Measurements from ENCODE around the gene ADAMTS18.
"Not testable (repeated sequence)": the region's sequence is repeated elsewhere in the genome, so short reads cannot be mapped to it uniquely, and the experiment has no call there.

ADAMTS18 gene

DNA sequence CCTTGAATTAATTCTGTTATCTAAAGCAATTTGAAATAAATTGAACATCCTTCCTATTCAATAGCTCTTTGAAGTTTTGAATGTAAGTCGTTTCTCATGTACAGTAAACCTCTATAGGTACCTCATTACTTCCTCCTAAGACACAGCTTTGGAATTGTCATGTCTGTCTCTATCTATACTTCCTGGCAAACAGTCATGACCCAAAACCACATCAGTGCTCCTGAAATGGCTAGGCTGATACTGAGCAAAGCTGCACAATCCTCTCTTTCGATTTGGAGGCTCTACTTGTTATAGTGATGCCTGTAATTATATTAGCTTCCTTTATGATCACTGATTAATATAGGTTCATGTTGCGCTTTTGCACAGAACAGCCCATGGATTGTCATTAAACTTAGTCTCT, 110.1 kb downstream of the ADAMTS18 start:
- DNase-seq: no peak

DNA sequence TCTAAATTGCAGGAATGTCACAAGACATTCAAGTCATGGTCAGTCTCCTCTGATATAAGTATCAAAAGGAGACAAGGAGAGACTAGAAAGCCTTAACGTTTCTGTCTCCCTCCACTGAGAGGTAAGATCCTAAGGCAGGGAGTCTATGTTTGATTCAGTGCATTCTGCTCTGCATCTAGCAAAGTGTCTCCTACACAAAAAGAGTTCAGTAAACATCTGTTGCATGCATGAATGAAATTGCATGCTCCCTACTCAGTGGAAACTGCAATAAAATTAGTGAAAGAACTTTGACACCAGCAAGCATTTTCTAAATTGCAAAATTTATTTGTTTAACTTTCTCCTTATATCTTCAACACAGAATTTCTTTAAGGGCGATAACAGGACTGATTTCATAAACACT, 111.1 kb downstream of the ADAMTS18 start:
- peak; percentile 2 for DNase-seq

DNA sequence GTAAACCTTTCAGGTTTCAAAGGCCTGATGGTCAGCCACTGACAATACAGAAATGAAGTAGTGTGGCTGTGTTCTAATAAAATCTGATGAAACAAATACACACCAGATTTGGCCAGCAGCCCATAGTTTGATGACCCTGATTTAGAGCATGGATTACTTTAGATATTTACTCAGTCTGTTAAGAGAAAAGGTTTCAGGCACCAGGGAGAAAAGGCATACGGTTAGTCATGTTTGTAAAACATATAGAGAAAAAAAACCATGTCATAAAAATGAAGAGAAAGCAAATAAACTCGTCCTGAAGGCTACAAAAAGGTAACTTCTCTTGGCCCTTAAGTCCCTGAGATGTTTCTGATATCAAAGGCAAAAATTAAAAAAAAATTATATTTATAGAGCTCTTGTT, 112.1 kb downstream of the ADAMTS18 start:
- peak; percentile 90 for DNase-seq

DNA sequence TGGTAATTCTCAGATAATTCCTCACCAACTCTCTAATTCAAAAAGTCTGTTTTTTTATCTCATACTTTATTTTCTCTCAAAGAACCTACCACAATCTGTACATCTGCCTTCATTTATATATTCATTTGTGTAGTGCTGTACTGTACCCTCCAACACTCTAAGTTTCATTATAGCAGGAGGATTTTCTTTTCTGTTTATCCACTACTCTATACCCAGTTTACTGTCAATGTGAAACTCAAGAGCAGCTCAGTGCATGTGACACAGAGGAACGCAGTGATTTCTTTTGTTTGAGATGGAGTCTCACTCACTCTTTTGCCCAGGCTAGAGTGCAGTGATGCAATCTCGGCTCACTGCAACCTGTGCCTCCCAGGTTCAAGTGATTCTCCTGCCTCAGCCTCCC, 117.8 kb downstream of the ADAMTS18 start:
- no peak for DNase-seq

DNA sequence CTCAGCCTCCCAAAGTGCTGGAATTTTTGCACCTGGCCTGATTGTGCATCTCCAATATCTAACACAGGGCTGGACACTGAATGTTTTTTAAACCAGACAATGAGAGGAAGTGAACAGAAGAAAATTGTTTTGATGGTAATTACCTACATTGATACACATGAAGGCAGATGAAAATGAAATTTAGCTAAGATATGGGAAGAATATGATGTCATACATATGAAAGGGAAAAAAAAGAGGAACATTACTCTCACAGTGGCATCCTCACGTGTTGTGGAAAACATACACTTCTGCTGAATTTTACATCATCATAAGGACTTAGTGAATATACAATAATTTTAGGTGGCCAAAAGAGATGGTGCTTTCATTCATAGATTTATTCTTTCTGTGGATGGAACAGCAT, 124.0 kb downstream of the ADAMTS18 start:
- DNase-seq: no peak

DNA sequence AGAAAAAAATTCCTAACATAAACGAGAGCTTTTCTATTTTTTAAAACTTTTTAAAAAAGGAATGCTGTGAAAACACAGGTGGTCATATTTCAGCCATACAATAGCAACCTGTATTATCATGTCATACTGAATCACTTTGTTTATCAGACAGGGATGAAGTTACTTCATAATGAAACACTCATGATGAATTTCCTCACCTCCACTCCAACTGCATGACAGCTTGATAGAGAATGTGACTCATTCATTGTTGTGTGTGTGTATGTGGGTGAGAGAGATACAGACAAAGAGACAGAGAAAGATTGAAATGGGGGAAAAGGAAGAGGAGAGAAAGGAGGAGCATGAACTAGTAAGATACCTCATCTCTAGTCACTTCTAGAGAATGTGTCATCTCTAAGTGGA, 126.7 kb downstream of the ADAMTS18 start:
- DNase-seq: no peak

DNA sequence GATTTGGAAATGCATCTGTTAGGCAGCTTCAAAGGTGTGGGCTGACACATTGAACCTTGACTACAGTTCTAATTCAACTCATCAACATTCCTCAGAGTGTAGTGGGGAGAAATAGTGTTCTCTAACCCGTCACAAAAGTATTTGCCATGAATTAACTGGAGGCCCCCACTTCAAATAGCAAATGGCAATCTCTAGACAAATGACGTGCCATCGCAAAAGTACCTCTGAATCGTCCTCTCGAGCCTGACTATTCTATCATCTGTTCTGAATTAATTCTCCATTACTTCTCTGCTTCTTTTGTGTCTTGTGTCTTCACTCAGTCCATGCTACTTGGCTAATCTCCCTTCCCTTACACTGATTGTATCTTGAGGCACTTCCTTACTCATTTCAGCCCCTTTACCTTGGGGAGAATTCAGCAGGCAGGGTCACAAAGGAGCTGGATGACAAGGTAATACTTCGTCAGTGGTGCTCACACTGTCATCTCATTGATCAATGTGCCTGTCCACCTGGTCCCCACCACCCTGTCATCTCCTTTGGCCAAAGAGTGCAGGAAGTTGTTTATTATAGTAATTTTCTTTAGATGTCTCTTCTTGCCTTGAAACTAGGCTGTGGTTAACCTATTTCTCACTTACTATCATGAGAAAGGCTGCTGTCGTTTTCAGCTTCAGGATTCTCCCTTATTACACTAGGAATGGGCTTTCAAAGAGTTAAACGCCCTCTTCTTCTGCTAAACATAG, 127.2 kb downstream of the ADAMTS18 start:
- no peak for DNase-seq

DNA sequence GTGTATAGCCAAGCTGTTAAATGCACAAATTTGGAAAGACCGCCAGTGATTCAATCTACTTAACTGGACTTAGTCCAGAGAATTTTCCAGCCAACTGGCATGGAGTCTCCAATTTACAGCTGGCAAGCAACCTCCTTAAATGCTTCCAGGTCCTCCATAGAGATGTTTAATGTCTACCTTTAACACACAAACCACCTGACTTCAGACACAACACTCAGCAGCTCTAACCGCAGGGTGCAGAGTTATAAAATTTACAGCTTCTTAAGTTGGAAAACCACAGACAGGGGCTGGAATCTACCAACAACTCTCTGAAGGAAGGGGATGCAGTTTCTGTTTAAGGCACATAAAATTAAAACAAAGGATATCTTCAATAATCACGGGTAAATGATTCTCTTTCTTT, 128.8 kb downstream of the ADAMTS18 start:
- no peak for DNase-seq

DNA sequence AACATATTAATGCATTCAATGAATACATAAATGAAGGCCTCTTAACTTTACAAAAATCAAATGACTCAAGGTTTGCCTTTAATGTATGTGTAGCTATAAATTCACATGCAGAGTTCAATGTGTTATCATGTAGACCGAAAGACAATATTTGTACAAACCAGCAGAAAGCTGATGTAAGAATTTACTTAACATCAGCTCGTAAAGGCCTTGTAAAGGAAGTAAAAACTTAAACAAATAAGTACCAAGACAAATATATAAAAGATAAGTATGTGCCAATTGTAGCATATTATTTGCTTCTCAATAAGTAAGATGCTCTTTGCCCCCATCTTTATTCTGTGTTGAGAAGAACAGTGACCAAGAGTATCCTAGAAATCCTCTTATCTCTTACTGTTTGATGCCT, 130.0 kb downstream of the ADAMTS18 start:
- no peak for DNase-seq

DNA sequence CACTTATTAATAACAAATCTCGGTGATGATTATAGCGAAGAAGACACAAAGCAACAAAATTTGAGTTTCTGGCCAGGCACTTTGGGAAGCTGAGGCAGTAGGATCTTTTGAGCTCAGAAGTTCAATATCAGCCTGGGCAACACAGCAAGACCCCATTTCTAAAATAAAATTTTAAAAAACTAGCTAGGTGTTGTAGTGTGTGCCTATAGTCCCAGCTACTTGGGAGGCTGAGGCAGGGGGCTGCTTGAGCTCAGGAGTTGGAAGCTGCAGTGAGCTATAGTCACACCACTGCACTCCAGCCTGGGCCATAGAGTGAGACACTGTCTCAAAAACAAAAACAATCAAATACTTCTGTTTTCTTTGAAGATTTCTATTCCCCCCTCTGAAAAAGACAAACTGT, 130.7 kb downstream of the ADAMTS18 start:
- no peak for DNase-seq

DNA sequence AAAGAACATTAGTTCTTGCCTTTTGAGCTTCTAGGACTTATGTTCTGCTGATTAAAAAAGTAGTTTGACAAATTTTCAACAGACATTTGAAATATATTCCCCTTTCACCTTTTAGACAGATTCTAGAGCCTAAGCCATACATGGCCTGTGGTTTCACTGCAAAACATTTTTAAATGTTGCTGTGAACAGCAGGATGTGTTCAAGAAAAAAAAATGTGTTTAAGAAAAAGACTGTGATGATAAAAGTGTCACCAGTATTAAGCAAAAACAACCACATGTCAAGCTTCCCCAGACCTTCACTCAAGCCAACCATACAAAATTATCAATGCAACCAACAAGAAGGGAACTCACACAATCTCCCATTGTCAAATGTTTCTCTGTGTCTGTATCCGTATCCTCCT, 132.2 kb downstream of the ADAMTS18 start:
- no peak for DNase-seq

DNA sequence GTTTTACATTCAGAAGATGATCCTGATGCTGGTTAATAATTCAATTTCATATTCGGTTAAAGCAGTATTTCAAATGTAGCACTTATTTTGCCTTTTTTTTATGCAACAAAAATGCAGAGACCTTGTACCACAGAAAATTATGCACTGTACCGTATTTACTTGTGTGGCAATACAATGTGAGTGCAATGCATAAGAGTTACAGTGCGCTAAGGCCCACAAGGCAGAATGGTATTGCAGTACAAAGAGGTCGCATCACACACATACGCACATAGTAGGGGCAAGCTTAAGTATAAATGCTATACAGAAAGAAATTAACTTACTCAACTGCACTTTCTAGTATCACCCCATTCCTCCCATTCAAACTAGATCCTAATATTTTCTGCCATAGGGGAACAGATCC, 132.6 kb downstream of the ADAMTS18 start:
- DNase-seq: no peak

DNA sequence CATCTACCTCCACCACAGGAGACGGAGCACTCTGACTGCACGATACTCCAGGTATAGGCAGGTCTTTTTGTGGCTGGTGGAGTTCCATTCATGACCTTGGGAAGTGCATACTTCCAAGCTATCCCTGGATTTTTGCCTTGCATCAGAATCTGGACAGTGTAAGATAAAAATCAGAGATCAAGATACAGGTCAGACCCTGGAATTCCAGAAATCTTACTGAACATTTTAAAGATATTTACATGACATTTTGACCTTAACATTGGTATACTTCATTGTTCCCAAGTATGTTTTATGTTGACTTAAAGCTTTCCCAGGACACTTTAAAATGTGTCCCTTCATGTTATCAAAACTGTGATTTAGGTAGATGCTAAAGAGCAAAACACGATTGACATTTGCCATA, 134.6 kb downstream of the ADAMTS18 start:
- no peak for DNase-seq

DNA sequence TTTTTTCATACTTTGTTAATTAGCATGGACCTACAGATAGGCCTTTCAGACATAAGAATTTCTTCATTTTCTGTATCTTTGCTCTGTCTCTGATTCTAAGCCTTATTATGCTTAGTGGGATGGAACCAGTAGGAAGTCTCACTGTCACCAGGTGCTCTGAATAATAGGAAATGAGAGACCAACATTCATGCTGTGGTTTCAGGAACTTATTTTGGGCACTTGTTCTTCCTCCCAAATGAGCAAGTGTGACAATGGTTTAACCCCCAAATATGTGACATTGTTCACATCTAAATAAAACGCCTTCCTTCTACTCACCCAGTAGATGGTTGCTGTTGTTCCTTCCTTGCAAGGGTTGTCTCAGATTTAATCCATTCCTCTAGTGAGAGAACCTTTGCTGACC, 135.4 kb downstream of the ADAMTS18 start:
- no peak for DNase-seq

DNA sequence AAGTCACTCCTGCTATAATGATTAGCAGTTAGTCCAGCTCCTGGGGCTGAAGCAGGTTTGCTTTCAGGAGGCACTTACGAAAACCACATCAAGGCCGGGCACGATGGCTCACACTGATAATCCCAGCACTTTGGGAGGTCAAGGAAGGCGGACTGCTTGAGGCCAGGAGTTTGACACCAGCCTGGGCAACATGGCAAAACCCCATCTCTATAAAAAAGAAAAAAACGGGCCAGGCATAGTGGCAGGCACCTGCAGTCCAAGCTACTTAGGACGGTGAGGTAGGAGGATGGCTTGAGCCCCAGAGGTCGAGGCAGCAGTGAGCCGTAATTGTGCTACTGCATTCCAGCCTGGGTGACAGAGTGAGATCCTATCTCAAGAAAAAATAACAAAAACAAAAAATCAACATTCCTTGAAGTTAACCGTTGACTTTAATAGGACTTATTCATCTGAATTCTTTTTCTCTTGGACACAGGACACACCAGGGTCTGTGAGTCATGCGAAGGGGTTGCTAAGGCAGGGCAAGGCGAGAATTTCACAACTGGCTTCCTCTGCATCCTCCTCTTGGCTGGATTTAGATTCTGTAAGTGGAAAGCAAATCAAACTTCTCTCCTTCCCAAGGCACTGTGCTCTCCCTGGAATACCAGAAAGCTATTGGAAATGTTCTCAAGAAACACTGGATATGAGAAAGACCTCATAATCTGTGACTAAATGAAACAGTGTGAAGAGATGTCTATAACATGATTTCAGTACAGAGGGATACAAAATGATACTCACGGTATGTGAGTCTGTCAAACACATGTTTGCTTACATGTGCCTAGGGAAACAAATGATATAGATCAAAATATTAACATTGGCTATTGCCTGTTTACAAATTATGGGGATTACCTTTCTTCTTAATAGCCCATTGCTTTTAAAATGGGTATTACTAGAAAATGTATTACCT, 136.1 kb downstream of the ADAMTS18 start:
- DNase-seq: no peak

DNA sequence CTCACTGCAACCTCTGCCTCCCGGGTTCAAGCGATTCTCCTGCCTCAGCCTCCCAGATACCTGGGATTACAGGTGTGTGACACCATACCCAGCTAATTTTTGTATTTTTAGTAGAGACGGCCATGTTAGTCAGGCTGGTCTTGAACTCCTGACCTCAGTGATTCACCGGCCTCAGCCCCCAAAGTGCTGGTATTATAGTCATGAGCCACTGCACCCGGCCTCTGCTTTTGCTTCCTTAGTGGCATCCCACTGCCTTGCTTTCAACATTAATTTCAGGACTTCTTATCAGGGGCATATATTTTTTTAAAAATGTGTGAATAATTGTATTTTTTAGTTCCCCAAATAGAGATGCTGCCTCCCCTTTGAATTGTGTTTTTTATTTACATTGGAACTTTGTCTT, 136.8 kb downstream of the ADAMTS18 start:
- DNase-seq: no peak

DNA sequence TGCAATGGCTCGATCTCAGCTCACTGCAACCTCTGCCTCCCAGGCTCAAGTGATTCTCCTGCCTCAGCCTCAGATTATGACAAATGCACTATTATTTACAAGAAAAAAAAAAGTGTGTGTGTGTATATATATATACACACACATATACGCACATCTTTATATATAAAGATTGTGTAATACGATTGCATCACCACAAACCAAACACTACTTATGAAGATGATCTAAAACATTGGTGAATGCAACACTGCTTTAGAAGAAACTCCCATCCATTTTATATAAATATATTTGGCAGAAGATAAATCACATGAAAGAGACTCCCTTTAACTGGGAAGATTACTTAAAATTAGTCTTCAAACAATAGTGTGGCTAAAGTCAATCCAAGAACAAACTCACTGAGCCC, 138.9 kb downstream of the ADAMTS18 start:
- no peak for DNase-seq

DNA sequence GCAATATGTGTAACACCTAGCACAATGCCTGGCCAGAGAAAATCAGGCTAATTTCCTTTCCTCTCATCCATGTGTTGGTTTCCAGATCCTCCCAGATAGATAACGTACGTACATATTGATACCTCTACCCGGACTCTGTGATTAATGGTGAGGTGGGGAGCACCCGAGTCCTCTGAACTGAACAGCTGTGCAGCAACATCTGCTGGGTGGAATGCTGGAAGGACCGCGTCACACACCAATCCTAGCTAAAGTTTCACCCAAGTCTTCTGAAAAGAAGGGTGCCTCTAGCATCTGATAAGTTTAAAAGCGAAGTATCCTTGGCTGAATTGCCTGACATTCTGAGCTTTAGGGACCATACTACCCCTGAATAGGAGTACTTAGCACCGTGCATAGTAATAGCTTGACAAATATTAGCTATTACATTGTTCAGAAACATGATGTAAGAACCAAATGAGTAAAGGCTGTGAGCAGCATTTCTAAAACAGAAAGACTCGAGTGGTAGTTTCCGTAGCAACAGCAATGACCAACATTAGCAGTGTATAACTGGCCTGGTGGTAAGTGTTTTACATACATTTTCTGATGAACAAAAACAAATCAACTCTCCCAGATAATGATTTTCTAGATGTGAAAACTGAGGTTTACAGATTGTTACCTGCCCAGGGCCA, 144.3 kb downstream of the ADAMTS18 start:
- peak; percentile 87 for DNase-seq

DNA sequence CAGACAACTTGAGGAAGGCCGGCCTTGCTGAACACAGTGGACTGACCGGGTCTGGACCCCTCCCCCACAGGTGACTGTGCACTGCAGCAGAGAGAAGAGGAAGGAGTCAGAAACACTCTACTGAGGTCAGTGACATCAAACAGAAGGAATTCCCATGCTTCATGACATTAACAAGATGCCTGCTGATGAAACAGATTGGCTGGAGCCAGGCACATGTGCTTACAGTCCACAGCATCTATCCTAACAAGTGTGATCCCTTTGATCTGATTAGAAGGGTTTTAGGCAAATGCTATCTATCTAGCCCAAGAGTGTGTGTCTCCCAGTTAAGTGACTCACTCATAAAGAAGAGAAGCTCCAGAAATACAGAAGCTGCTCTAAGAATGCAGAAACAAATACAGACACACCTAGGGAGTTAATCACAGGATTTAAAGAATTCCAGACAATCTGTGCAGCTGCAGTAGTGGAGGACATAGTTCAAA, 145.5 kb downstream of the ADAMTS18 start:
- DNase-seq: no peak

DNA sequence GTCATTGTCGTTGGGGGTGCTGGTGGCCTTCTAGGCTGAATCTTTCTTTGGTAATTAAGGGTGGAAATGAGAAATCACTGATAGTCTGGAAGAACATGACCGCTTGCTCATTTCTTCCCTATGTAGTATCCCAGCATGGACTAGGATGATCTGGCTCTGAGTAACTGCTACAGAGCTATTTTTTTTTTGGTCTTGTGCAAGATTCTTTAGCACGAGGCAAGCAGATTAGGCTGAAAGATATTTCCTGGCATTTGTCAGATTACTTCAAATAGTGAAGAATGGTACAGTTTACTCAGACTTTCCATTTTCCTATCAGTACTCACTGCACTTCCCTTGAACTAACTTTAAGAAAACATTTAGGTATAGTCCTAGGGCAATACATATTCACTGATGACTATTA, 146.6 kb downstream of the ADAMTS18 start:
- no peak for DNase-seq

DNA sequence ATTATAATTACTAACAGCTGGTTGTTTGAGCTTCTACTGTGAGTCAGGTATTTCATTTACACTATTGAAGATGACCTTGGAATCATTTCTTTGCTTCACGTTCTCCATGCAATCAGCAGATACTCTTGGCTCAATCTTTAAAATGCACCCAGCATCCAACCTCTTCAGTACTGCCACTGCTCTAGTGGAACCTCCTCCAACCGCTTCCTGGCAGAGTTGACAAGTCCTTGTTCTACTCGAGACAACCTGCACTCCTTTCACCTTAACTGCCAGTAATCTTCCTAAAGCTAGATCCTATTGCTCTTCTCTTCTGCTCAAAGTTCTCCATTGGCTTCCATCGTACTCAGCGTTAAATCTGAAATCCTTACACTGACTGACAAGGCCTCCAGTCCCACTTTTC, 149.2 kb downstream of the ADAMTS18 start:
- DNase-seq: no peak

DNA sequence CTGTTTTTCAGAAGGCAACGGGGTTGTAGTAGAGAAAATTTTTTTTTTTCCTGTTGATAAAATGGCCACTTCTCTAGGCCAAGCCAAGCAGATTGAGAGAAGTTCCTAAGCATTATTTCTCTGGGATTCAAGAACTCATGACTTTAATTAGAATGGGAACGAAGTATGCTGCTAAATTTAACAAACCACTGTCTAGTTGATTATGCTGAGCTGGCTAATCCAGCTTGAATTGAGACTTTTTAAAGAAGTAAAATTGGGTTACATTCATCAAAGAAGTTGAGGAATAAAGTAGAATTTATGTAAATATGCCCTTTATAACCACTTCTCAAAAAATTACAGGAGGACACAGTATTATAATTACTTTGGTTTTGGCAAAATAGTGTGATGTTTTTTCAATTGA, 152.5 kb downstream of the ADAMTS18 start:
- DNase-seq: no peak

DNA sequence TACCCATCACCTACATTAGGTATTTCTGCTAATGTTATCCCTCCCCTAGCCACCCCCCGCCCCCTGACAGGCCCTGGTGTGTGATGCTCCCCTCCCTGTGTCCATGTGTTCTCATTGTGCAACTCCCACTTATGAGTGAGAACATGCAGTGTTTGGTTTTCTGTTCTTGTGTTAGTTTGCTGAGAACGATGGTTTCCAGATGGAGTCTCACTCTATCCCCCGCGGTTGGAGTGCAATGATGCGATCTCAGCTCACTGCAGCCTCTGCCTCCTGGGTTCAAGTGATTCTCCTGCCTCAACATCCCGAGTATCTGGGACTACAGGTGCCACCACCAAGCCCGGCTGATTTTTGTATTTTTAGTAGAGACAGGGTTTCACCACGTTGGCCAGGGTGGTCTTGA, 155.5 kb downstream of the ADAMTS18 start:
- not testable (repeated sequence) for DNase-seq

DNA sequence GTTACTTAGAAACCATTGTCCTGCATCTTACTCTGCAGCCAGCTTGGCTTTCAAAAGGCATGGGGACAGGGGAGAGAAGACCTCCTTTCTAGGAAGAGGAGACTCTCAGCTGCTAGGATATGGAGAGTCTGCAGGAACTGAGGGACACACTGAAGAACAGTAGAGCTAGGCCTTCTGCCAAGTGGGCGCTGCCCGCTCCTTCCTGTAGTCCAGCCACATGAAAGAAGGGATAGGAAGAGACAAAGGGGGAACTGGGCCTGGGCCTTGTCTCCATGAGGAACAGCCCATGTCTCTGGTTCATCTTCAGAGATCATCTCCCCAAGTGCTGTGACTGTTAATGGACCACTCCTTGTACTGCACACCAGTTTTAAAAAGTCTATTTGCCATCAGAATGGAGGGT, 157.3 kb downstream of the ADAMTS18 start:
- no peak for DNase-seq

Measured in NCI-H748 treated with DMSO at 0.1 percent for 48 hours (cell line).